Measurements from ENCODE around the gene PLXNB2.

DNA sequence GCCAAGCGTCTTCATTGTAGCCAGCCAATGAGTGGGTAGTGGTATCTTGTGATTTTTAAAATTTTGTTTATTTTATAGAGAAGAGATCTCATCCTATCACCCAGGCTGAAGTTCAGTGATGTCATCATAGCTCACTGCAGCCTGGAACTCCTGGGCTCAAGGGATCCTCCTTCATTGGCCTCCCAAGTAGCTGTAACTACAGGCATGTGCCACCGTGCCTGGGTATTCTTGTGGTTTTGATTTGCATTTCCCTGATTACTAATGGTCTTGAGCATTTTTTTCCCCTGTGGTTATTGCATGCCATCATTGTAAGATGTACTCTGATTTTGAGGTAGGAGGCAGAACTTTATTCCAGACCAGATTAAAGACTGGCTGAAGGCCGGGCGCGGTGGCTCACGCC, 21.8 kb upstream of the PLXNB2 start:
- no peak for TF ChIP-seq POLR2A (IDR thresholded peaks at IDR 0.05; ENCODE audit: low read depth, low read length)
- no peak for TF ChIP-seq TAF1 (IDR thresholded peaks at IDR 0.05; ENCODE audit: low read depth, low read length)
- TF ChIP-seq POLR2AphosphoS5 (IDR thresholded peaks at IDR 0.05; ENCODE audit: low read depth, low read length): no peak
- no peak for TF ChIP-seq SPI1 (IDR thresholded peaks at IDR 0.05; ENCODE audit: low read depth, low read length)
- no peak for TF ChIP-seq POU2F2 (IDR thresholded peaks at IDR 0.05; ENCODE audit: low read depth, low read length)
- TF ChIP-seq PAX5 (IDR thresholded peaks at IDR 0.05; ENCODE audit: insufficient read depth, low read length, severe bottlenecking): no peak

Data from GM12891 (cell line).